HG03045 (cell line): ENCODE measurements around the gene MYO1G.
"Not testable (repeated sequence)": the region's sequence is repeated elsewhere in the genome, so short reads cannot be mapped to it uniquely, and the experiment has no call there.

ENCODE experiments used
- ATAC-seq: cut with Tn5 transposase; IDR thresholded peaks from one replicate; pipeline ENCODE4 v1.9.1; 2021; ENCODE audit warnings: mild to moderate bottlenecking, moderate library complexity; ENCODE audit not compliant: unreplicated experiment

MYO1G gene

GRCh38 chr7:44999245-45000092 lies 20.7 kb upstream of the MYO1G start:
- peak; percentile 75 for ATAC-seq

GRCh38 chr7:44998153-44998871 lies 19.5 kb upstream of the MYO1G start:
- no peak for ATAC-seq

GRCh38 chr7:44995555-44996493 lies 17.0 kb upstream of the MYO1G start:
- ATAC-seq: no peak

- ATAC-seq: no peak
Observed at GRCh38 chr7:44994877-44995554, 16.2 kb upstream of the MYO1G start.

- ATAC-seq: not testable (repeated sequence)
Observed at GRCh38 chr7:44992004-44992795, 13.4 kb upstream of the MYO1G start.

DNA sequence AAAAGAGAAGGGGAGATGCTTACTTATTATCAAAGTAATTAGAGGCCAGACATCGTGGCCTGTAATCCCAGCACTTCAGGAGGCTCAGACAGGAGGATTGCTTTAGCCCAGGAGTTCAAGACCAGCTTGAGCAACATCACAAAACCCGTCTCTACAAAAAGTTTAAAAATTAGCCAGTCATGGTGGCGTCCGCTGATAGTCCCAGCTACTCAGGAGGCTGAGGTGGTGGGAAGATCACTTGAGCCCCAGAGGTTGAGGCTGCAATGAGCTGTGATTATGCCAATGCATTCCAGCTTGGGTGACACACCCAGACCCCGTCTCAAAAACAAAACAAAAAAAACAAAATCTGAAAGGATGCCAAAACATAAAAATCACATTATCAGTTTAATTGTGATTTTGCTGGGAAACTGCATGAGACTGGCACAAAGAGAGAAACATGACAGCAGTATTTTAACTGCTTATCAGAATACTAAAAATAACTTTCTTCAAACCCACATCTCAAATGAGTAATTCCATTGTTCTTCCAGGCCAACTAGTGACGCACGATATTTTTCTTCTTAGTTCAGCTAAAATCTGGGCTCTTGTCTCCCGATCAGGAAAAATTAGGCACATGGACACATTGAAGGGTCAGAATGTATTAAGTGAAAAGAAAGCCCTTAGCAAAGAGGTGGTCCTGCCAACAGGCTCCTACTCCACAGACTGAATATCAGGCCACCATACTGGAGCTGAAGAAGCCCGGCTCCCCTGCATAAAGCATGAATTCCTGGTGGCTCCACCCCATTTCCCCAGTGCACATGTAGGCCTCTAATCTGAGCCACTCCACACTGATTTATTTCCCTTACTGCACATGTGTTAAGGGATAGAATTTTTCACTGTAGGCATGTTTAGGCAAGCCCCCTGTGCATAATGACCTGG lies 11.6 kb upstream of the MYO1G start:
- ATAC-seq: no peak

DNA sequence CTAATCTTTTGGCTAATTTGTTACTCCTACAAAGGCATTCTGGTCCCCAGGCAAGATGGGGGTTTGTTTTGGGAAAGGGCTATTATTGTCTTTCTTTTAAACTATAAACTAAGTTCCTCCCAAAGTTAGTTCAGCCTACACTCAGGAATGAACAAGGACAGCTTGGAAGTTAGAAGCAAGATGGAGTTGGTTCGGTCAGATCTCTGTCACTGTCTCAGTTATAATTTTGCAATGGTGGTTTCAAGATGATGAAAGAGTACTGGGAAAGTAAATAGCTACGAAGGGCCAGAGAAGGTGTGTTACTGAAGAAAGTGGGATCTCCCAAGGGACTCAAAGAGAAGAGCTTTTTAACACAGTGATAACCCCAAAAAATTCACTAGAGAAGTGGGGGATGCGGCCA lies 10.3 kb upstream of the MYO1G start:
- no peak for ATAC-seq

DNA sequence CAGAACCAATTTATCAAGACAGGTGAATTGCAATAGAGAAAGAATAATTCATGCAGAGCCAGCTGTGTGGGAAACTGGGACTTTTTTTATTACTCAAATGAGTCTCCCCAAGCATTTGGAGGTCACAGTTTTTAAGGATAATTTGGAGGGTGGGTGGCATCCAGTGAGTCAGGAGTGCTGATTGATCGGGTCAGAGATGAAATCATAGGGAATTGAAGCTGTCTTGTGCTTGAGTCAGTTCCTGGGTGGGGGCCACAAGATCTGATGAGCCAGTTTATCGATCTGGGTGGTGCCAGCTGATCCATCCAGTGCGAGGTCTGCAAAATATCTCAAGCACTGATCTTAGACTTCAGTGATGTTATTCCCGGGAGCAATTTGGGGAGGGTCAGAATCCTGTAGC lies 9.9 kb upstream of the MYO1G start:
- no peak for ATAC-seq

DNA sequence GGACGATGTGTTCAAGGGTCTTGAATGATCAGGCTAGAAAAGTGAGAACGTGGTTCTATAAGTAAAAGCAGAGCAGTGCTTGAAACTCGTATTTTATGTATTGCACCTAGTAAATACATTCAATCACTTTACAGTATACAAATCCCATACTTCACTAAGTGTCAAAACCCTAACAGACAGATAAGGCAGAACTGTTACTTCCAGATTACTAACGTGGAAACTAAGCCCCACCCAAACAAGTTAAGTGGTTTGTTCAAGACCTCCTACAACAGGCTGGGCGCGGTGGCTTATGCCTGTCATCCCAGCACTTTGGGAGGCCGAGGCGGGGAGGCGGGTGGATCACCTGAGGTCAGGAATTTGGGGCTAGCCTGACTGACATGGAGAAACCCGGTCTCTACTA lies 9.2 kb upstream of the MYO1G start:
- no peak for ATAC-seq

DNA sequence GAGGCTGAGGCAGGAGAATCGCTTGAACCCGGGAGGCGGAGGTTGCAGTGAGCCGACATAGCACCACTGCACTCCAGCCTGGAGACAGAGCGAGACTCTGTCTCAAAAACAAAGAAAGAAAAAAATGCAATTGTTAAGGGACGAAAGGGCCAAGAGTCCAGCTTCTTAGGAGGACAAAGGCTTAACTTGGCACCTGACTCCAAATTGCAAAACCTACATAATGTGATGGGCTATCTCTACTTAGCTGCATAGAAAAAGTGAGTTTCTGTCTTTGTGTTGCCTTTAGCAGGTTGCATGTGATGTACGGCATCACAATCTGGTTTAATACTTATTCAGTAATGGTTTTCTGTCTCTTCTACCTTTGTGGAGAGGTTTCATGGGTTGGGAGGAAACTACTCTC lies 8.6 kb upstream of the MYO1G start:
- ATAC-seq: no peak

DNA sequence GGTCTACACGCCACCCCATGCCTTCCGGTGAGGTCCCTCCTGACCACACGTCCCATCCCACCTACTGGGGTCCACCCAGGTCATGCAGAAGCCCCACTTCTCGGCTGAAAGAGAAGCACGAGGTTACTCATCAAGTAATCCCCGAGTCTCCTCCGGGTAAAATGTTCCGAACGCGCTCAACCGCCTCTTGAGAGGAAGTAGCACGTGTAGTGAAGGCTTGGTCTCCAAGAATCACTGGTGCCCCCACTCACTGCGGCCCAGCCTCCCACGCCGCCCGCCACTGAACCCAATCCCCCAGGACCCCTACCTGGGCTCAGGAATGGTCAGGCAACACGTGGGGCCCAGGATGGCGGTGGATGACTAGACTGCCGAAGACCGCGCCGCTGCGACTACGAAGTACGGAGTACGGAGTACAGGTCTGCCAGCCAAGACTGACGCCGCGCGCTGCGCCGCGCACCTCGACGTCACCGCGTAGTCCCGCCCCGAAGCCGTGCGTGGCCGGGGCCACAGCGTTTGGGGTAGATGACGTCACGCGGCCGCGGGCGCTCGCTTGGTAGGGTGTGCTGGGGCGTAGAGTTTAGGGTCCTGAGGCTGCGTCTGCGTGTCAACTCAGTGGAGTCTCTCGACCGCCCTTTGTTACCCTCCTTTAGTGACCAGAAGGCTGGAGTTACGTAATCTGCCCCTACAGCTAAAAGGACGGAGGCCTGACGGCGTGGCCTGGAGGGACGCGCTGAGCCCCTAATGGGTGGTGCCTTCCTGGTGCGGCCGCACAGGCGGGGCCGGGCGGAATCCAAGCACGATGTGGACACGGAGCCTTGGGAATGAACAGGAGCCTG lies 7.6 kb upstream of the MYO1G start:
- peak; percentile 95 for ATAC-seq

- no peak for ATAC-seq
Observed at GRCh38 chr7:44985900-44986217, 7.0 kb upstream of the MYO1G start.

DNA sequence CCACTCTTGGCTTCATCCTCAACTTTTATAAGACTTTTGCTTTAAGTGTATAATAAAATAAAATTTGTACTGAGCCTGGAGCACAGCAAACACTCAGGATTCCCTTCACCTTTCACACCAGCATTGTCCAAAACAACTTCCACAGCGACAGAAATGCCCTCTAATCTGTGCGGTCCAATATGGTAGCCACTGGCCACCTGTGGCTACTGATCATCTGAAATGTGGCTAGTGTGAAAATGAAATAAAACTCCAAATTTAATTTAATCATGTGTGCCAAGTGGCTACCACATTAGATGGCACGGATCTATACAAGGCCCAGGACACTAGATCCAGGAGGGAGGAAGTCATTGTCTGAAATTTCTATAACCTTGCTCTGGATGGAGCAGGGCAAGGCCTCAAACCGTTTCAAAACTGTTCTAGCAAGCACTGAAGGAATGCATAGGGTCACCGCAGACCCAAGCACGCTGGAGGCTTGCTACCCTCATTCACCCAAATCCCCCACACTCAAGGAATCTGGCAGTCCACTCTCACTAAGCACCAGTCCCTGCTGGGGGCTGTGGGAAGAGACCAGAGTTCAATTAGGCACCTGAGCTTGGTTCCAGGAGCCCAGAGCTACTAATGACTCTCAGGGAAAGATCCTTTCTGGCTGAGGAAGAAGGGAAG lies 6.3 kb upstream of the MYO1G start:
- no peak for ATAC-seq

DNA sequence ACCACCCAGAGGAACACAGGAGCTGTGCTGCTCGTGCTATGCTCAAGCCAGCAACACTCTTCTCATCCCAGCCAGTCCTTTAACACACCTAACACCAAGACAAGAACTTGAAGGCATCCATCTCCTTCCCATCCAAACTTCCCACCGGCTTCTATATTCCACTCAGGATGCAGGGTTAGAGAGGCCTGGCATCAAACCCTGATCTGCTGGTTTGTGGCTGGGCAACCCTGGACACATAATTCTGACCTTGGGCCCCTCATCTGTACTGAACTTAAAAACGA lies 5.6 kb upstream of the MYO1G start:
- no peak for ATAC-seq

- no peak for ATAC-seq
Observed at GRCh38 chr7:44983742-44984477, 5.1 kb upstream of the MYO1G start.

DNA sequence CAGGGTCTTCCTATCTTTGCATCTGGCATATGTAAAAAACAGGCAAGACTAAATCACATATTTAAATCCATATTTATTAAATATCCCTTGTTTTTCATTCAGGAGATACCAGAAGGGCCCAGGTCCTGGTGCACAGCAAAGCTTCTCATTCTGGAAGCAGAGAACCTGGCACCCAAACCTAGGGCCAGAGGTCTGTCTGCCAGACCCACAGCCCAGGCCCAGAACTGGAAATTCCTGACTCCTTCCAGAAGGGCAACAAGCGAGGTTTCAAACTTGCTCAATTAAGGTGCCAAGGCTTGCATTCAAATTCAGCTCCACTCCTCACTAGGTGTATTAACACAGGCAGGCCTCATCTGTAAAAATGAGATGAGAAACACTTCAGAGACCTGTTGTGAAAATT lies 4.2 kb upstream of the MYO1G start:
- no peak for ATAC-seq

GRCh38 chr7:44982535-44982923 lies 3.7 kb upstream of the MYO1G start:
- ATAC-seq: no peak
